BLaER1 (cell line): Measurements from ENCODE around the gene CTDSP2.

Experiments
- H3K27ac ChIP-seq: shearing (Covaris generic); formaldehyde crosslinking; 2 replicates; pipeline ENCODE4 v1.8.1; 2022
- H3K27me3 ChIP-seq: shearing (Covaris generic); formaldehyde crosslinking; 2 replicates; pipeline ENCODE4 v1.8.1; 2022
- H3K36me3 ChIP-seq: shearing (Covaris generic); formaldehyde crosslinking; 2 replicates; pipeline ENCODE4 v1.8.1; 2022
- H3K4me1 ChIP-seq: shearing (Covaris generic); formaldehyde crosslinking; 2 replicates; pipeline ENCODE4 v1.8.1; 2022
- H3K4me2 ChIP-seq: shearing (Covaris generic); formaldehyde crosslinking; 2 replicates; pipeline ENCODE4 v1.8.1; 2022
- H3K4me3 ChIP-seq: shearing (Covaris generic); formaldehyde crosslinking; 2 replicates; pipeline ENCODE4 v1.8.1; 2022
- H3K9ac ChIP-seq: shearing (Covaris generic); formaldehyde crosslinking; 2 replicates; pipeline ENCODE4 v1.8.1; 2022
- H3K9me3 ChIP-seq: shearing (Covaris generic); formaldehyde crosslinking; 2 replicates; pipeline ENCODE4 v1.8.1; 2022
- H4K20me1 ChIP-seq: shearing (Covaris generic); formaldehyde crosslinking; 2 replicates; pipeline ENCODE4 v1.8.1; 2022
- Cebpa-rat ChIP-seq: shearing (Covaris generic); IDR thresholded peaks from 2 replicates; pipeline ENCODE4 v1.8.1; 2022

Gene CTDSP2

DNA sequence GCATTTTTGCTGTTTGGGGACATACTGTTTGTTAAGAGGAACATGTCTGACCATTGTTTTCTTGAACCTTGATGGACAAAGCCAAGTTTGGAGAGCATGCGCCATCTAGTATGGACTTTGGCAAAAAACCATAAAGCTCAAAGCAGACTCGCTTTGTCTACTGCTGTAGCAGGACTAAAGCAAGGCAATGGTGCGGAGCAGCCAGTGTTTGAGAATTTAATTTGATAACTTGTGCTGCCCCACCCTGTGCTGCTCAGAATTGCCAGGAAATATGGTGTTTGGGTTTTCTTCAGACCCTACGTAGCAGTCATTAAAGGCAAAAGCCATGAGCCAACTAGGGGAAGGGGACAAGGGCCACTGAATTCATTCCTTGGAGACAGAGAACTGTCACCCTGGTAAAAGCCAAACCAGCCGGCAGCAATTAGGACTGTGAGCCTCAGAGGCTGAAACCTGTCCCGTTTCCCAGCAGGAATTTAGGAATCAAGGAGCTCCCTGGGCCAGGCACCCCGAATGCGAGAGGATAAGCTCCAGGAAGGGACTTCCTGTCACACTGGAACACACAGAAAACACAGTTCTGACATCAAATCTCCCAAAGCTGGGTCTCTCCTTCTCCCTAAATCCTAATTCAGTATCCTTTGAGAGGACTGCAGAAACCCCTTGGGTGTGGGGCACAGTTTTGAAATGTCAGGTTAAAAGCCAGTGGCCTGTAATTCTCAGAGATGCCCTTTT, 29.1 kb downstream of the CTDSP2 start:
- H3K4me1 ChIP-seq, result no peaks in the 10 kb centered on the region
- H4K20me1 ChIP-seq, result peaks cover 10% of the 10 kb centered on the region; the same call in 1 of the 2 replicates
- H3K36me3 ChIP-seq, result peaks cover 43% of the 10 kb centered on the region
- no peak overlapping the region for H3K4me3 ChIP-seq
- no peaks in the 10 kb centered on the region for H3K27me3 ChIP-seq
- no peak overlapping the region for H3K27ac ChIP-seq
- TF ChIP-seq Cebpa-rat, result no peak
- no peaks in the 10 kb centered on the region for H3K9me3 ChIP-seq
- no peak overlapping the region for H3K9ac ChIP-seq
- no peak overlapping the region for H3K4me2 ChIP-seq

DNA sequence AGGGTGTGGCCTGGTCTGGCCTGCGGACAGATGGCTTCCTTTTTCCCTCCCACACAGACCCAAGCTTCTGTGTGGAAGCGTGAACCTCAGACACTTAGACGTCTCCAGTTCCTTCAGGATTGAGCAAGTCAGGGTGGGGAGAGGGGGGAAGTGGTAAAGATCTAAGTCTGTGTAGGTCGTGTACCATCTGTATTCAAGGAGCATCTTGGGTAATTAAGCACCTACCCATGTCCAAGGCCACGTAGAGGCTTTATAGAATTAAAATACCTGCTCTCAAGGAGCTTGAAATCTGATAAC, 29.7 kb downstream of the CTDSP2 start:
- Histone ChIP-seq H3K27ac (no peak overlapping the region), H4K20me1 (peaks cover 4% of the 10 kb centered on the region; the same call in 1 of the 2 replicates), H3K36me3 (peaks cover 36% of the 10 kb centered on the region), H3K9me3 (no peaks in the 10 kb centered on the region), H3K27me3 (no peaks in the 10 kb centered on the region), H3K9ac (no peak overlapping the region), H3K4me3 (no peak overlapping the region), H3K4me1 (no peaks in the 10 kb centered on the region), H3K4me2 (no peak overlapping the region)
- TF ChIP-seq Cebpa-rat, result no peak

DNA sequence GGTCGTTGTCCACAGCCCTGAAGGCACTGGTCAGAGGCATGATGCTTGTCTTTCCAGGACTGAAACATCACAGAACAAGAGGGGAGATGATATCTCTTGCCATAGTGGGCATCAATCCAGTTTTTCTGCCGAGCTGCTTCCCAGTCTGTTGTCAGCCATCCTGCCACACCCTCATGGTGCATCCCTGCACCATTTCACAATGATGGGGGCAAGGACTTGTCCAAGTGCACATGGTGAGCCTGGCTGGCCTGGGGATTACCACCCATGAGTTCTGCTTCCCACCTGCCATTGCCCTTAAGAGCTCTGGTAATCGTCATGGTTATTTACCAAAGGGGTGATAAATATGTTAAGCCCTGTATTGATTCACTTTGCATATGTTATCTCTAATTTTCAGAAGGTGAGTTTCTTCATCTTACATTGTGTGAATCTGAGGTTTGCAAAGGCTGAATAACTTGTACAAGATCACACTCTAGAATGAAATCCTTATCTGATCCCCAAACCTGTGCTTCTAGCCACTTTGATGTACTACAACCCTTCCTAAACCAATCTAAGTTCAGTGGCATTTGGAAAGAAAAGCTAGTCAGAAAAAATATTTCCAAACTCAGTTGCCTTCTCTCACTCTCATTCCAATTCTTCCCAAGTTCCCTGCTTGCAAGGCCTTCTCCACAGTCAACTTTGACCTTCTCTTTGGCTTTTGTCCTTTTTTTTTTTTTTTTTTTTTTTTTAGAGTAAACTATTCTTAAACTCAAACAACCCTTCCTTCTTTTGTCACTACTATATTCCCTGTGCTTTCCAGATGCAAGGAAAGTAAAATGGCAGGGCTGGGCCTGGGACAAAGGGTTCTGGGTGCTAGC, 30.3 kb downstream of the CTDSP2 start:
- no peak for TF ChIP-seq Cebpa-rat

DNA sequence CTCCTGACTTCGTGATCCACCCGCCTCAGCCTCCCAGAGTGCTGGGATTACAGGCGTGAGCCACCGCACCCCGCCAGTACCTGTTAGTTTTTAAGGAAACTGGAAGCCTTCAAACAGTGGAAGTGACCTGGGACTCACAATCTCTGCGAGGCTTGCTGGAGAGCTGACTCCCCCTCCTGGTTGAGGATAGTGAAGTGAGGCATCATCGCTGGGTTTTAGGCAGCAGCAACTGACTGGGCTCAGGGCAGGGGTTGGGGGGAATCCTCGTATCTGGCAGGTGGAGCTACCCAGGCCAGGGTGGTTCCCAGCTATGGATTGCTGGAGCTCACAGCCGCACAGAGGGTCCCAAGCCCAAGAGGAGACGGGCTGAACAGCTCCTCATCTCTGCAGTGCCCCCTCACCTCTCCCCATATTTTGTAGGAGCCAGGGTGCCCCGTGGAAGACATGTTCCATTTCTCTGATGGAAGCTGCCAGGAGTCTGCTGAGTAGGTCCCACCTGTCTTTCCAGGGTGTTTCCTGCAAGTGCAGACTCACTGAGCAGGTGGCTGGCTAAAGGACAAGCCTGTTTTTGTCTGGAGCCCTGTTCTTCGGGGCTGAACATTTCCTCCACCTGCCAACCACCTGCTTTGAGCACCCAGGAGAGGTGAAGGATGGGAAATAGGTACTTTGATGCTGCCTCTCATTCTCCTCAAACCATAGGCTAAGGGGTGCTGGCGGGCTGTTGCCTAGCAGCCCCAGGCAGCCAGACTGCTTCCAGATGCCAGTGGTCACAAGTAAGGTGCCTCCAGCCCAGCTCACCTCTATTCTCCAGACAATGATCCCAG, 31.1 kb downstream of the CTDSP2 start:
- no peak for TF ChIP-seq Cebpa-rat
- H3K4me1 ChIP-seq, result no peaks in the 10 kb centered on the region
- no peak overlapping the region for H3K4me3 ChIP-seq
- H3K9ac ChIP-seq, result no peak overlapping the region
- H3K9me3 ChIP-seq, result no peaks in the 10 kb centered on the region
- no peak overlapping the region for H3K27ac ChIP-seq
- no peak overlapping the region for H3K4me2 ChIP-seq
- no peaks in the 10 kb centered on the region for H3K27me3 ChIP-seq
- no peaks in the 10 kb centered on the region; the same call in 1 of the 2 replicates for H4K20me1 ChIP-seq
- H3K36me3 ChIP-seq, result peaks cover 31% of the 10 kb centered on the region

More for the DNA sequence above, 30.3 kb downstream of the CTDSP2 start:
- no peaks in the 10 kb centered on the region for H3K27me3 ChIP-seq
- no peak overlapping the region for H3K27ac ChIP-seq
- no peaks in the 10 kb centered on the region for H3K4me1 ChIP-seq
- H3K9ac ChIP-seq, result no peak overlapping the region
- H3K36me3 ChIP-seq, result peaks cover 31% of the 10 kb centered on the region
- no peak overlapping the region for H3K4me2 ChIP-seq
- no peaks in the 10 kb centered on the region; the same call in 1 of the 2 replicates for H4K20me1 ChIP-seq
- H3K4me3 ChIP-seq, result no peak overlapping the region
- H3K9me3 ChIP-seq, result no peaks in the 10 kb centered on the region

DNA sequence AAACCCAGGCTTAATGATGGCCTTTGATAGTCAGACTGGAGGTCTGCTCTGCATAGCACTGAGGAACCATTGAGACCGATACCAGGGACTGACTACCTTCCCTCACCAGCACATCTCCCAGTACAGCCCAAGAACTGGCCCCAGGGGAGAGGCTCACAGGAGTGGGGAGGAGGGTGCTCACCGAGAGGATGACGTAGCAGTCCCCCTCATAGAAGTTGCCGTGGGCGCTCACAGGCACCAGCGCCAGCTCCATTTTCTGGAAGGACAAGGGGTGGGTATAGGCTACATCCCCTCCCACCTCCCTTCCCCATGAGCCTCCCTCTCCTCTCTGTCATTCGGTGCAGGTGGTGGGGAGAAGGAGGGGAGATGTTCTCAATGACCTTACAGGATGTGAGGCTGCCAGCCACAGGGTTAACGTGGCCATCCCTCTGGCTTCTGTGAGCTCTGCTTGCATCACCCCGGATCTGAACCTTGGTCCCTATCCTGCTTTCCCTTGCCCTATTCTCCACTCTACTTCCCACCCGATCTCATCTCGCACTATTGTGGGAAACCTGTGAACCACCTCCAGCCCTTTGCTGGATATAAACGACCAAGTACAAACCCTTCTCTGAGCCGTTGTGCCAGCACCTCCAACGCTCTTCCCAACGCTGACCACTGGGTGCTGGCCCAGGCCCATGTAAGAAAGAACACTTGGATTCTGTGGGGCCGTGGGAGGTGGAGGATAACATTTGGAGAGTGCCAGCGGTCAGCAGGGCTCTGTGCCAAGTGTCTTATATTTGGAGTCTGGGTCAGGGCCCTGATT, 32.4 kb downstream of the CTDSP2 start:
- H3K9ac ChIP-seq, result no peak overlapping the region
- TF ChIP-seq Cebpa-rat, result no peak
- no peaks in the 10 kb centered on the region for H3K9me3 ChIP-seq
- H3K4me1 ChIP-seq, result no peaks in the 10 kb centered on the region
- H3K27ac ChIP-seq, result no peak overlapping the region
- H4K20me1 ChIP-seq, result no peaks in the 10 kb centered on the region; the same call in 1 of the 2 replicates
- no peak overlapping the region for H3K4me3 ChIP-seq
- H3K4me2 ChIP-seq, result no peak overlapping the region
- H3K27me3 ChIP-seq, result no peaks in the 10 kb centered on the region
- peaks cover 32% of the 10 kb centered on the region for H3K36me3 ChIP-seq

DNA sequence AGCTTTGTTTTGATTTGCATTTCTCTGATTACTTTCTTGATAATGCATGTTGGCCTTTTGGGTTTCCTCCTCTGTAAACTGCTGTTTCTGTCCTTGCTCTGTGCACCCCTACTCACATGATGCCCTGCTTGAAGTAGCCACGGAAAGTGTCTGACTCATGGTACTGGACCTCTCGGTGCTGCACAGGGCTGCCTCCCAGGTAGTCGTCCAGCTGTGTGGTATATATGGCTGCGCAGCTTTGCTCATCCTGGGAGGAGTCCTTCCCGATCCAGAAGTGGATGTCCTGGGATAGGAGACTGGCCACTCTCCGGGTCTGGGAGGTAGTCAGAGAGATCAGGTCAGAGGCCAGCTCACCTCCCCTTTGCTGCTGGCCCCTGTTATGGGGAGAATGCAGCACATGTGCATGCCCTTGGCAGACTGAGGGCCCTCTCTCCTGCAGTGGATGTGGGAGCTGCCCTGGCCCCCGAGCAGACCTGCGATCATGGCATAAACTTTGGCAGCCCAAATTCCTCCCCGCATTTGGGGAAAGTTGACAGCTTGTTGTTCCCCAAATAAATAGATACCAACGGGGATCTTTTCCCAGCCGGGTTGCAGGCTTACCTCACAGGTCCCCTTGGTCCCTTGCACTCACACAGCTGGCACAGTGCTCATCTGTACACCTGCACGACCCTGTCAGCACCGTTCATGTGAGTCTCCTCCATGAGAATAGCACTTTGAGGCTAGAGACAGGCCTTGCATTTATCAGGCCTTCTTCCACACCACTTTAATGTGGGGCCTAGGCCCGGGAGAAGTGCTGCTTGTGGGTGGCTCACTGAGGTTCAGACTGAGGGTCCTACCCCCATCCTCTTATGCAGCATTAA, 33.2 kb downstream of the CTDSP2 start:
- Histone ChIP-seq H3K4me2 (no peak overlapping the region), H3K4me1 (no peaks in the 10 kb centered on the region), H3K9ac (no peak overlapping the region), H3K36me3 (peaks cover 32% of the 10 kb centered on the region), H3K4me3 (no peak overlapping the region), H4K20me1 (no peaks in the 10 kb centered on the region), H3K27me3 (no peaks in the 10 kb centered on the region), H3K27ac (no peak overlapping the region), H3K9me3 (no peaks in the 10 kb centered on the region)
- TF ChIP-seq Cebpa-rat, result no peak

DNA sequence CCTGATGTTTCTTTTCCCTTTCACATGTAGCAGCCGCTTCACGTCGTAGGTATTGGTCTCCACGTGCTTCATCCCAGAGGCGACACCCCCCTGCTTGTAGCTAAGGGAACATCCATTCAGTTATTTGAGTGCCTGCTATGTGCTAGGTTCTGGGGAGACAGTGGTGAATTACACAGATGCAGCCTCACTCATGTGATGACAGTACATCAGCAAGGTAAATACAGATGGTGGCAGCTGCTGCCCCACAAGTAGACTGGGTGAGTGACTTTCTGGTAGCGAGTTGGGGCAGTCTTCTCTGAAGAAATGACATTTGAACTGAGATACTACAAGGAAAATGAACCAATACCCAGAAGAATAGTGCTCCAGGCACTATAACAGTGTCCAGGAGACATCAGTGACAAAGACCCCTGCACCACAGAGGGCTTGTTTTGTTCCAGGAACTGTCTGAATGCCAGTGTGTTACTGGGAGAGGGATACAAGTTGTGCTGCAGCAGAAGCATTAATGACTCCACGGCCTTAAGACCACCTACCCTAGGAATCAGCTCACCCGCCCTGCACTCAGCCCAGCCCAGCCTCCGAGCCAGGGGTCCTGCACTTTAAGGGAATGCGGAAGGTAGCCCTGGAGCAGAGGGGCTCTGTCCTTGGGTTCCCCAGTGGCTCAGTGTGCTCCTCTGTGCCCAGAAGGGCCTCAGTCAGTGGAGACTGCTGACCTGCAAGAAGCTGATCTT, 35.3 kb downstream of the CTDSP2 start:
- no peak overlapping the region for H3K27ac ChIP-seq
- no peak overlapping the region for H3K4me2 ChIP-seq
- no peaks in the 10 kb centered on the region for H3K27me3 ChIP-seq
- no peak overlapping the region for H3K4me3 ChIP-seq
- H4K20me1 ChIP-seq, result no peaks in the 10 kb centered on the region
- H3K9me3 ChIP-seq, result no peaks in the 10 kb centered on the region
- H3K36me3 ChIP-seq, result peaks cover 49% of the 10 kb centered on the region
- no peaks in the 10 kb centered on the region for H3K4me1 ChIP-seq
- no peak for TF ChIP-seq Cebpa-rat
- no peak overlapping the region for H3K9ac ChIP-seq

DNA sequence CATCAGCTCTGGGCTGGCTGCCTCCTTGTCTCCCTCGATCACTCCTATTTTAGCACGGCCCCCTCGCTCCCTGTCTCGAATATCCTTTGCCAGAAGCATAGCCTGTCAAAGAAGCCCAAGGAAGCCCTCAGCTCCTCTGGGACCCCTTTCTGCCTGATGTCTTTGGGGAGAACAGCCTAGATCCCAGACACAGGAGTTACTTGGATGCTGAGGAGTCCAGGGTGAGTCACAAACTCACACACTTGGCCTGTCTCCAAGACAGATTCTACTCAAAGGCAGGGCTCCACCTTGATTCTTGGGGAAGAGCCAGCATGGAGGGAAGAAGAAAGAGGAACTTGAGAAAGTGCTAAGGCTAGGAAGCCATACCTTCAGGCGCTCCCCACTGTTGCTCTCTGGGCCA, 36.1 kb downstream of the CTDSP2 start:
- H3K4me3 ChIP-seq, result no peak overlapping the region
- H3K27me3 ChIP-seq, result no peaks in the 10 kb centered on the region
- TF ChIP-seq Cebpa-rat, result no peak
- H4K20me1 ChIP-seq, result no peaks in the 10 kb centered on the region
- H3K36me3 ChIP-seq, result peaks cover 49% of the 10 kb centered on the region
- no peaks in the 10 kb centered on the region for H3K4me1 ChIP-seq
- no peak overlapping the region for H3K27ac ChIP-seq
- H3K9me3 ChIP-seq, result no peaks in the 10 kb centered on the region
- no peak overlapping the region for H3K9ac ChIP-seq
- no peak overlapping the region for H3K4me2 ChIP-seq
